Heart left ventricle (tissue), 13 donors: ENCODE results near the gene IPO11.

ENCODE experiments used
- POLR2A ChIP-seq, 2 donors: fragments of 450-650 bp; IDR thresholded peaks; one replicate each; pipeline ENCODE4 v1.6.1; 2017; ENCODE audit warnings: antibody characterized with exemption in 2 of 2, mild to moderate bottlenecking in 2 of 2, moderate library complexity in 2 of 2
- TF ChIP-seq, protein P1 (sequence below), 12 donors: fragments of 200-600 bp; sonication (generic) in 4 of 12; IDR thresholded peaks; one replicate each; pipeline versions ENCODE4 v1.5.0 to v1.8.0; 2018 to 2022; ENCODE audit warnings: antibody characterized with exemption in 12 of 12, mild to moderate bottlenecking in 5 of 12
- donor health status: ischemic (EF 13 %, LVEDD 7.1; RV severe dilation, severe dysfunction).
- donor health status: DM: no; HTN: yes; CAD: no.
- donor health status: DM: no; HTN: no; CAD: no.
- donor health status: ischemic (EF 25% LVEDD 6.9; RV normal size, moderate dysfunction).
- donor health status: ischemic (EF 25% LVEDD 5.7; RV mildly dilated, moderate dysfunction).
- donor health status: ischemic (EF 35%, LVEDD 5.7; RV mildly dilated, moderate dysfunction).
- donor health status: nonischemic (EF 11% LVEDD 7.7; RV severe dilation, severe dysfunction).
- donor health status: DM: yes; HTN: yes; CAD: no.
- donor health status: PGD.
- donor health status: ischemic (EF 29% LVEDD 5.4; RV normal size, mild dysfunction).
- donor health status: nonischemic (EF 23%, LVEDD 6.1; RV moderate dilation, normal function).

DNA sequence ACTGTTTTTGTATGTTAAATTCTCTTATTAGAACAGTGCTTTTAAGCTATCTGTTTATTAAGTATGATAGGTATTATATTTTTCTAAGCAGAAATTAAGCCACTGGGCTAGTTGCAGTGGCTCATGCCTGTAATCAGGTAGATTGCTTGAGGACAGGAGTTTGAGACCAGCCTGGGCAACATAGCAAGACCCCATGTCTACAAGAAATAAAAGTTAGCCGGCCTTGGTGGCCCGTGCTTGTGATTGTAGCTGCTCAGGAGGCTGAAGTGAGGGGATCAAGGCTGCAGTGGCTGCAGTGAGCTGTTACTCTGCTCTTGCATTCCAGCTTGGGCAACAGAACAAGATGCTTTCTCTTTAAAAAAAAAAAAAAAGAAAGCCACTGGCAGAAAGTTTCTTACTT, 121.0 kb downstream of the IPO11 start:
- TF ChIP-seq, protein P1, sequence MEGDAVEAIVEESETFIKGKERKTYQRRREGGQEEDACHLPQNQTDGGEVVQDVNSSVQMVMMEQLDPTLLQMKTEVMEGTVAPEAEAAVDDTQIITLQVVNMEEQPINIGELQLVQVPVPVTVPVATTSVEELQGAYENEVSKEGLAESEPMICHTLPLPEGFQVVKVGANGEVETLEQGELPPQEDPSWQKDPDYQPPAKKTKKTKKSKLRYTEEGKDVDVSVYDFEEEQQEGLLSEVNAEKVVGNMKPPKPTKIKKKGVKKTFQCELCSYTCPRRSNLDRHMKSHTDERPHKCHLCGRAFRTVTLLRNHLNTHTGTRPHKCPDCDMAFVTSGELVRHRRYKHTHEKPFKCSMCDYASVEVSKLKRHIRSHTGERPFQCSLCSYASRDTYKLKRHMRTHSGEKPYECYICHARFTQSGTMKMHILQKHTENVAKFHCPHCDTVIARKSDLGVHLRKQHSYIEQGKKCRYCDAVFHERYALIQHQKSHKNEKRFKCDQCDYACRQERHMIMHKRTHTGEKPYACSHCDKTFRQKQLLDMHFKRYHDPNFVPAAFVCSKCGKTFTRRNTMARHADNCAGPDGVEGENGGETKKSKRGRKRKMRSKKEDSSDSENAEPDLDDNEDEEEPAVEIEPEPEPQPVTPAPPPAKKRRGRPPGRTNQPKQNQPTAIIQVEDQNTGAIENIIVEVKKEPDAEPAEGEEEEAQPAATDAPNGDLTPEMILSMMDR (IDR thresholded peaks at IDR 0.05) = no peak
- no peak for TF ChIP-seq POLR2A (IDR thresholded peaks at IDR 0.05)
